OCI-LY7 (cell line): ENCODE measurements around the gene CPXM1. TPM values are rescaled to one million over a fixed set of nuclear protein-coding genes. Genes with fewer than 3 reads are reported as not detected.

Experiments
- BruUV-seq: library from RNA; stranded (reverse); fragments of 400-500 nt; replicated peaks from 2 replicates; lab custom pipeline; 2021; lab: Mats Ljungman, UMichigan
- CTCF ChIA-PET: fragments of 300-600 bp; sonication (Branson Sonifier 250); formaldehyde crosslinking; loops from one replicate; lab custom pipeline; 2022; ENCODE audit warnings: antibody characterized with exemption; ENCODE audit not compliant: unreplicated experiment; lab: Charles Lee
- POLR2A ChIA-PET: fragments of 300-600 bp; sonication (Branson Sonifier 250); formaldehyde crosslinking; loops from one replicate; lab custom pipeline; 2022; ENCODE audit warnings: antibody characterized with exemption; lab: Charles Lee
- DNase-seq: peaks from one replicate; pipeline ENCODE4 v3.0.0-alpha.2; 2015; ENCODE audit warnings: low spot score
- H2AFZ ChIP-seq: fragments of 200-600 bp; sonication (generic), shearing (Covaris generic); 2 replicates; pipeline ENCODE4 v1.6.1; 2014; ENCODE audit warnings: mild to moderate bottlenecking, antibody characterized with exemption, low read length, moderate library complexity
- H3K27ac ChIP-seq: fragments of 200-600 bp; sonication (generic); 2 replicates; pipeline ENCODE4 v1.5.1; 2014; ENCODE audit warnings: mixed run types, low read depth, mild to moderate bottlenecking, moderate library complexity, low read length, inconsistent platforms; ENCODE audit not compliant: poor library complexity, severe bottlenecking
- H3K36me3 ChIP-seq: fragments of 200-600 bp; sonication (generic); 2 replicates; pipeline ENCODE4 v1.6.1; 2014; ENCODE audit warnings: mild to moderate bottlenecking, antibody characterized with exemption, low read length, moderate library complexity, mixed read lengths; ENCODE audit not compliant: insufficient read depth
- H3K4me1 ChIP-seq: fragments of 200-600 bp; sonication (generic); 2 replicates; pipeline ENCODE4 v1.5.1; 2014; ENCODE audit warnings: mild to moderate bottlenecking, low read length; ENCODE audit not compliant: insufficient read depth, poor library complexity, severe bottlenecking
- H3K4me2 ChIP-seq: fragments of 200-600 bp; sonication (generic); 2 replicates; pipeline ENCODE4 v1.6.1; 2014; ENCODE audit warnings: mild to moderate bottlenecking, low read length
- H3K4me3 ChIP-seq: fragments of 200-600 bp; sonication (generic); 2 replicates; pipeline ENCODE4 v1.5.1; 2014; ENCODE audit warnings: mild to moderate bottlenecking, low read depth, low read length; ENCODE audit not compliant: poor library complexity, severe bottlenecking
- H3K79me2 ChIP-seq: fragments of 200-600 bp; sonication (generic); 2 replicates; pipeline ENCODE4 v1.6.1; 2016; ENCODE audit warnings: low read depth, mild to moderate bottlenecking, low read length, moderate library complexity, mixed read lengths; ENCODE audit not compliant: insufficient read depth
- H3K9me2 ChIP-seq: fragments of 200-600 bp; sonication (generic); 2 replicates; pipeline ENCODE4 v1.6.1; 2016; ENCODE audit warnings: mild to moderate bottlenecking, low read length, mixed read lengths; ENCODE audit not compliant: insufficient read depth
- H3K9me3 ChIP-seq: fragments of 200-600 bp; sonication (generic); 2 replicates; pipeline ENCODE4 v1.6.1; 2014; ENCODE audit warnings: mild to moderate bottlenecking, mixed run types, low read length, mixed read lengths
- H4K20me1 ChIP-seq: fragments of 200-600 bp; sonication (generic); 2 replicates; pipeline ENCODE4 v1.6.1; 2014; ENCODE audit warnings: mild to moderate bottlenecking, antibody characterized with exemption, low read length, moderate library complexity, mixed read lengths; ENCODE audit not compliant: insufficient read depth
- EZH2phosphoT487 ChIP-seq: fragments of 200-600 bp; sonication (generic); IDR thresholded peaks from 2 replicates; pipeline ENCODE4 v1.6.1; 2018; ENCODE audit warnings: low read depth, borderline replicate concordance, mild to moderate bottlenecking, mixed run types, antibody characterized with exemption, low read length, moderate library complexity, mixed read lengths
- intact Hi-C: fragments of 100-400 bp; cut with micrococcal nuclease; formaldehyde crosslinking; loops from one replicate; pipeline ENCODE4 v1.10.0; 2022; ENCODE audit not compliant: unreplicated experiment
- total RNA-seq, 2 experiments: library from RNA; depleted of rRNA in 1 of 2; stranded (reverse); fragments of >200 nt in 1 of 2; shearing (Covaris generic) in 1 of 2; gene quantifications; 2 replicates each; pipeline ENCODE4 v1.2.3, GENCODE V29; 2014 to 2022
- TF ChIP-seq, protein P1 (sequence below): fragments of 200-600 bp; sonication (generic); conservative IDR thresholded peaks from 2 replicates; pipeline ENCODE4 v1.5.1; 2014; ENCODE audit warnings: mild to moderate bottlenecking, antibody characterized with exemption, low read length, moderate library complexity, mixed read lengths

CPXM1 gene
- total RNA-seq, 2 experiments from 2014 or later, result not detected

DNA sequence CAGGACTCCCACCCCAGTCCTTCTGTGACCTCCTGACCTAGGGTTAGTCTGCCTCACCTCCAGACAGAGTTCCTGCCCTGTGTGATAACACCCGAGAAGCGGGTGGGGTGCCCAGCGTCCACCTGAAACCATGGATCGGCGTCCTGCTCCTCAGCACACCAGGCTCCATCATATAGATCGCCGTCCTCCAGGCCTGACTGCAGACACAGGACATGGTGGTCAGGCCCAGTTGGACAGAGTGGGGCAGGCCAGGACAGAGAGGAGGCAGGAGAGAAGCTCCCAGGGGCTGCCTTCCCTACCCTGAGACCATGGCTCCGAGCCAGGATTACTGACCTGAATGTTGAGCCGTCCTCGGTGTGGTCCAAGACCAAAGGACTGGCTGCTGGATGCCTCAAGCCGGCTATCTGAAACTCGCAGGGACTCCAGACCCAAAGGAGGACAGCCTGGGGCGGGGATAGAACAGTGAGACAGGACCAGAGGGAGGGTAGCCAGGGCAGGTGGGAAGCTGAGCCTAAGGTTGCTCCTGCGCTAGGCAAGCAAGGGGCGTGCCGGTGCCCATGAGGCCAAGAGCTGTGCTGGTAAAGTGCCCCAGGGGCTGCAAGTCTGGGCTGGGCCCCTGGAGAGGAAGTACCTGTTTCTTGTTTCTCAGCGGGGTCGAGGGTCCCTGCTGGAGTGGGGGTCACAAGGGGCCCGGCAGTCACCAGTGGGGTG lies 2.2 kb downstream of the CPXM1 start:
- Histone ChIP-seq H3K4me3 (no peak overlapping the region), H3K4me2 (no peak overlapping the region), H2AFZ (no peak overlapping the region), H3K27ac (no peak overlapping the region), H3K4me1 (no peaks in the 10 kb centered on the region), H3K36me3 (no peaks in the 10 kb centered on the region), H4K20me1 (no peaks in the 10 kb centered on the region; the same call in 1 of the 2 replicates), H3K9me2 (no peaks in the 10 kb centered on the region), H3K79me2 (no peaks in the 10 kb centered on the region), H3K9me3 (no peaks in the 10 kb centered on the region)
- DNase-seq, result no peak
- no peak for TF ChIP-seq EZH2phosphoT487
- TF ChIP-seq, protein P1, sequence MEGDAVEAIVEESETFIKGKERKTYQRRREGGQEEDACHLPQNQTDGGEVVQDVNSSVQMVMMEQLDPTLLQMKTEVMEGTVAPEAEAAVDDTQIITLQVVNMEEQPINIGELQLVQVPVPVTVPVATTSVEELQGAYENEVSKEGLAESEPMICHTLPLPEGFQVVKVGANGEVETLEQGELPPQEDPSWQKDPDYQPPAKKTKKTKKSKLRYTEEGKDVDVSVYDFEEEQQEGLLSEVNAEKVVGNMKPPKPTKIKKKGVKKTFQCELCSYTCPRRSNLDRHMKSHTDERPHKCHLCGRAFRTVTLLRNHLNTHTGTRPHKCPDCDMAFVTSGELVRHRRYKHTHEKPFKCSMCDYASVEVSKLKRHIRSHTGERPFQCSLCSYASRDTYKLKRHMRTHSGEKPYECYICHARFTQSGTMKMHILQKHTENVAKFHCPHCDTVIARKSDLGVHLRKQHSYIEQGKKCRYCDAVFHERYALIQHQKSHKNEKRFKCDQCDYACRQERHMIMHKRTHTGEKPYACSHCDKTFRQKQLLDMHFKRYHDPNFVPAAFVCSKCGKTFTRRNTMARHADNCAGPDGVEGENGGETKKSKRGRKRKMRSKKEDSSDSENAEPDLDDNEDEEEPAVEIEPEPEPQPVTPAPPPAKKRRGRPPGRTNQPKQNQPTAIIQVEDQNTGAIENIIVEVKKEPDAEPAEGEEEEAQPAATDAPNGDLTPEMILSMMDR, result no peak
- POLR2A ChIA-PET, result no interaction called here
- BruUV-seq, result no TSS peak
- CTCF ChIA-PET, result no interaction called here
- intact Hi-C loops, result no loop called here

DNA sequence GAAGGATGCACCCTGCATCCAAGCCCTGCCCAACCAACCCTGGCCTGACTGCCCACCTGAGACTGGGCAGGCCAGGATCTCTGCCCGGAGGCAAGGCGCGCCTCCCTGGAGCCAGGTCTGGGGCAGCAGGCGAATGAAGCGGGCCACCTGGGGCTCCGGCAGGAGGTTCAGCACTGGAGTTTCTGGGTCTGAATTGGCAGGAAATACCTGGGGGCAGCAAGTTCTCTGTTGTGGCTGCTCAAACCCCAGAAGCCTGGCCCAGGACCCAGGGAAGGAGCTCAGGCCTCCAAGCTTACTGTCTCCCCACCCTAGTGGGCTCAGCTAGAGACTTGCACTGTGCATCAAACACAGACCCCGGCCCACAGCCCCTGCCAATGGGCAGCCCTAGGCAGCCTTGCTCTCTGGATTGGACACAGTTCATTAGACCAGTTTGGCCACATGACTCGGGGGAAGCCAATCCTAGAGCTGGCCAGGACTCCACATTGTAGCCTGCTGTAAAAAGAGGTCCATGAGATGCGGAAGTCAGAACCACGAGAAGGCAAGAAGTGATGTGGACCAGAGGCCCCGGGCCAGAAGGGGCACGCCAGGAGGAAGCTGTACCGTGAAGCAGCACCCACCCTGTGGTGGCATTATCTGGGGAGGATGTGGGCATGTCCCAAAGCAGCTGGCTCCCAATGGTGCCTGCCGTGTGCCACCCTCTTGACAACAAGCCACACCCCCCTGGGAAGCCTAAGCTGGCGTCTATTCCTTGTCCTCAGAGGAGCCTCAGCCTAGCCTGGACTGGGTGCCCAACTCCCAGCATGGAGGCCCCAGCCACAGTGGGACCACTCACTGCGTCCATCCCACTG lies 3.1 kb downstream of the CPXM1 start:
- intact Hi-C loops, result no loop called here
- Histone ChIP-seq H3K9me2 (no peaks in the 10 kb centered on the region), H2AFZ (no peak overlapping the region), H3K4me1 (no peaks in the 10 kb centered on the region), H4K20me1 (no peaks in the 10 kb centered on the region; the same call in 1 of the 2 replicates), H3K4me3 (no peak overlapping the region), H3K4me2 (no peak overlapping the region), H3K36me3 (no peaks in the 10 kb centered on the region), H3K27ac (no peak overlapping the region), H3K9me3 (no peaks in the 10 kb centered on the region), H3K79me2 (no peaks in the 10 kb centered on the region)
- TF ChIP-seq, protein P1, result no peak
- no peak for TF ChIP-seq EZH2phosphoT487
- POLR2A ChIA-PET, result no interaction called here
- BruUV-seq, result no TSS peak
- DNase-seq, result no peak
- CTCF ChIA-PET, result no interaction called here
